CMK (cell line): ENCODE results near the gene MYBPHL.

ENCODE experiments used
- DNase-seq: peaks from one replicate; pipeline ENCODE4 v3.0.0-alpha.2; 2010; ENCODE audit warnings: low read depth

Gene MYBPHL

GRCh38 chr1:109252893-109253802 is 53.7 kb downstream of the MYBPHL start:
- DNase-seq = no peak

DNA sequence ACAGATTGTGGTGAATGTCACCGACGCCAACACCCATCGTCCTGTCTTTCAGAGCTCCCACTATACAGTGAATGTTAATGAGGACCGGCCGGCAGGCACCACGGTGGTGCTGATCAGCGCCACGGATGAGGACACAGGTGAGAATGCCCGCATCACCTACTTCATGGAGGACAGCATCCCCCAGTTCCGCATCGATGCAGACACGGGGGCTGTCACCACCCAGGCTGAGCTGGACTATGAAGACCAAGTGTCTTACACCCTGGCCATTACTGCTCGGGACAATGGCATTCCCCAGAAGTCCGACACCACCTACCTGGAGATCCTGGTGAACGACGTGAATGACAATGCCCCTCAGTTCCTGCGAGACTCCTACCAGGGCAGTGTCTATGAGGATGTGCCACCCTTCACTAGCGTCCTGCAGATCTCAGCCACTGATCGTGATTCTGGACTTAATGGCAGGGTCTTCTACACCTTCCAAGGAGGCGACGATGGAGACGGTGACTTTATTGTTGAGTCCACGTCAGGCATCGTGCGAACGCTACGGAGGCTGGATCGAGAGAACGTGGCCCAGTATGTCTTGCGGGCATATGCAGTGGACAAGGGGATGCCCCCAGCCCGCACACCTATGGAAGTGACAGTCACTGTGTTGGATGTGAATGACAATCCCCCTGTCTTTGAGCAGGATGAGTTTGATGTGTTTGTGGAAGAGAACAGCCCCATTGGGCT is 54.5 kb downstream of the MYBPHL start:
- no peak for DNase-seq

DNA sequence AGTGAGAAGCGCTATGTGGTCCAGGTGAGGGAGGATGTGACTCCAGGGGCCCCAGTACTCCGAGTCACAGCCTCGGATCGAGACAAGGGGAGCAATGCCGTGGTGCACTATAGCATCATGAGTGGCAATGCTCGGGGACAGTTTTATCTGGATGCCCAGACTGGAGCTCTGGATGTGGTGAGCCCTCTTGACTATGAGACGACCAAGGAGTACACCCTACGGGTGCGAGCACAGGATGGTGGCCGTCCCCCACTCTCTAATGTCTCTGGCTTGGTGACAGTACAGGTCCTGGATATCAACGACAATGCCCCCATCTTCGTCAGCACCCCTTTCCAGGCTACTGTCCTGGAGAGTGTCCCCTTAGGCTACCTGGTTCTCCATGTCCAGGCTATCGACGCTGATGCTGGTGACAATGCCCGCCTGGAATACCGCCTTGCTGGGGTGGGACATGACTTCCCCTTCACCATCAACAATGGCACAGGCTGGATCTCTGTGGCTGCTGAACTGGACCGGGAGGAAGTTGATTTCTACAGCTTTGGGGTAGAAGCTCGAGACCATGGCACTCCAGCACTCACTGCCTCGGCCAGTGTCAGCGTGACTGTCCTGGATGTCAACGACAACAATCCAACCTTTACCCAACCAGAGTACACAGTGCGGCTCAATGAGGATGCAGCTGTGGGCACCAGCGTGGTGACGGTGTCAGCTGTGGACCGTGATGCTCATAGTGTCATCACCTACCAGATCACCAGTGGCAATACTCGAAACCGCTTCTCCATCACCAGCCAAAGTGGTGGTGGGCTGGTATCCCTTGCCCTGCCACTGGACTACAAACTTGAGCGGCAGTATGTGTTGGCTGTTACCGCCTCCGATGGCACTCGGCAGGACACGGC is 55.3 kb downstream of the MYBPHL start:
- DNase-seq = no peak

DNA sequence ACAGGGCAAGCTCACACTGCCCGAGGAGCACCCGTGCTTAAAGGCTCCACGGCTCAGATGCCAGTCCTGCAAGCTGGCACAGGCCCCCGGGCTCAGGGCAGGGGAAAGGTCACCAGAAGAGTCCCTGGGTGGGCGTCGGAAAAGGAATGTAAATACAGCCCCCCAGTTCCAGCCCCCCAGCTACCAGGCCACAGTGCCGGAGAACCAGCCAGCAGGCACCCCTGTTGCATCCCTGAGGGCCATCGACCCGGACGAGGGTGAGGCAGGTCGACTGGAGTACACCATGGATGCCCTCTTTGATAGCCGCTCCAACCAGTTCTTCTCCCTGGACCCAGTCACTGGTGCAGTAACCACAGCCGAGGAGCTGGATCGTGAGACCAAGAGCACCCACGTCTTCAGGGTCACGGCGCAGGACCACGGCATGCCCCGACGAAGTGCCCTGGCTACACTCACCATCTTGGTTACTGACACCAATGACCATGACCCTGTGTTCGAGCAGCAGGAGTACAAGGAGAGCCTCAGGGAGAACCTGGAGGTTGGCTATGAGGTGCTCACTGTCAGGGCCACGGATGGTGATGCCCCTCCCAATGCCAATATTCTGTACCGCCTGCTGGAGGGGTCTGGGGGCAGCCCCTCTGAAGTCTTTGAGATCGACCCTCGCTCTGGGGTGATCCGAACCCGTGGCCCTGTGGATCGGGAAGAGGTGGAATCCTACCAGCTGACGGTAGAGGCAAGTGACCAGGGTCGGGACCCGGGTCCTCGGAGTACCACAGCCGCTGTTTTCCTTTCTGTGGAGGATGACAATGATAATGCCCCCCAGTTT is 56.1 kb downstream of the MYBPHL start:
- DNase-seq = no peak

- no peak for DNase-seq
Measured at GRCh38 chr1:109249654-109250401, 57.0 kb downstream of the MYBPHL start.

DNA sequence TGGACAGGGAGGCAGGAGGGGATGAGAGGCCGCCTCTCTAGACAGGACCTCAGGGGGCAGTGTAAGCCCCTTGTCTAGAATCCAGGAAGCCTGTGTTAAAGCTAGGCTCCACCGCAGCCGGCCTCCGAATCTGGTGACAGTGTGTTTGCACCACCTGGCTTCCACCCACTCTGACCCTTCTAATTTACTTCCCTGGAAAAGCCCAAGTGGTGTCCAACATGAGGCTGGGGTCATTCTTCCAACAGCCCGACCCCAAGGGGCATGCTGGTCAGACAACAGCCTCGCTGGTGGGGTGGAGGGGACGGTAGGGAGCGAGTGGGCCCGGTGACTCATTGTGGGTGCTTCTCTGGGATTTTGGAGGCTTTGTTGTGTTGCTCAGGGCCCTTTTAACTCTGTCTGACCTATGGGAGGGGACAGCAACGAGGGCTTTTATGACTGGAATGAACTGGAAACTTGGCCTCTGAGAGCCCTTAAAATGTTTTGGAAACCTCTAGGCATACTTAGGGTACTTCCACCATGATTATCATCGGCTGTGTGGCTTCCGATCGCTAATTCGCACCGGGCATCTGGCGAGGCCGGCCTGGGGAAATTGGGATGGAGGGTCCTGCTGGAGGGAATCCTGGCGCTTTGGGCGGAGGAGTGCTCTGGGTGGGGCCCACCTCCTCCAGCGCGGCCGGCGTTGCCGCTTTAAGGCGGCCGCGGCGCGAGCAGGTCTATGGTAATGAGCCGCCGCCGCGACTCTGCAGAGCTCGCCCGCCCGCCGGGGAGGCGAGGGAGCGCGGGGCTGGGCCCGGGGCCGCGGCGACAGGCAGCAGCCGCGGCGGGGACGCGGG is 57.8 kb downstream of the MYBPHL start, which contains the start of gene CELSR2:
Gene CELSR2, plus strand, starts transcription at position 743 of the 833 bp plus-strand sequence. CDS start 541 bp downstream, outside the sequence.
- no peak for DNase-seq

GRCh38 chr1:109248444-109248796 is 58.4 kb downstream of the MYBPHL start:
- DNase-seq = no peak

GRCh38 chr1:109247401-109248365 is 59.1 kb downstream of the MYBPHL start:
- DNase-seq = no peak

DNA sequence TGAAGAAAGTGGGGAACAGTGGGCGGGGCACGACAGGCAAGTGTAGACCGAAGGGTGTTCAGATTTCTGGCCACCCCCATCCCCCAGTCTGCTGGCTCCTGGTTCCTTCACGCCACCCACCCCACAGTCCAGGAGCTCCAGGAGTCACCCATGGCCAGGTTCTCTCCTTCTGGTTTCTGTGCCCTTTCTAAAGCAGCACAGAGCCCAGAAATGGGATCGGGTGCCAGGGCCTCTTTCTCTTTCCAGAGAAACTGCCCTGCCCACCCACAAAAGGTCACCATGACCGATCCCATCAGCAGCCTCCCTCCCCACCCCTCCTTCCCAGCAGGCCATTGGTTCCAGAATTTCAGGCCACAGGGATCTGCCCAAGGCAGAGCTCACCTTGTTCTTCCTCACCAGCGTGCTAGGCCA is 60.7 kb downstream of the MYBPHL start:
- no peak for DNase-seq

DNA sequence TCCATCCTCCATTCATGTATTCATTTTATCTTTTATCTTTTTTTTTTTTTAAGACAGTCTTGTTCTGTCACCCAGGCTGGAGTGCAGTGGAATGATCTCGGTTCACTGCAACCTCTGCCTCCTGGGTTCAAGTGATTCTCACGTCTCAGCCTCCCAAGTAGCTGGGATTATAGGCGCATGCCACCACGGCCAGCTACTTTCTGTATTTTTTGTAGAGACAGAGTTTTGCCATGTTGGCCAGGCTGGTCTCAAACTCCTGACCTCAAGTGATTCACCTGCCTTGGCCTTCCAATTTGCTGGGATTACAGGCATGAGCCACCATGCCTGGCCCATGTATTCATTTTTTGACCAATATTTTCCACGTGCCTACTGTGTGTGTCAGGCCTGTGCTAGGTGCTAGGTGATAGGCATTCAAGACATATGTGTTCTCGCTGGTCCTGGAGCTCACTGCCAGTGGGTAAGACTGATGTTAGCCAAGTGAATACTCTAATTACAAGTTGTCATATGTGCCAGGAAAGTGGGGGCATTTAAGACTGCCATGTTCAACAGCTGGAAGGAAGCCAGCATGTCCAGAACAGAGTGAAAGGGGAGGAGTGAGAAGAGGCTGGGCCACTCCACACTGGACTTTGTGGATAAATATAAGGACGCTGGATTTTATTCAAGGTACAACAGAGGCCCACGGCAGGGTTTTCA is 62.8 kb downstream of the MYBPHL start:
- DNase-seq = no peak

DNA sequence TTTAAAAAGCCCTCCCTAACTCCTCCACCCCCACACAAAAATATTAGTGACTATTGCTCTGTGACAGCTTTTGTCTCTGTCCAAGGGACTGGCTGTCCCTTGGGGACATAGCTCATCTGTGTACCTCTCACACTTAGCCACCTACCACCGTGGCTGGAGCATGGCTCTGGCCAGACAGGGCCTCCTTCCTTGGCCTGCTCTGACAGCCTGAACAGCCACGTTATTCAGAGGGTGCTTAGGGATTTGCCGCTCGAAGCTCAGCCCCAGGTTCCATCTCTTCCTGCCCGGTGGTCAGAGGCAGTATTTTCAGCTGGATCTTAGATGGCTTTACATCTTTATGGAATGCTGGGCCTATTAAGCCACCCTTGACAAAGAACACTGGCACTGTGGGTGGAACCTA is 63.6 kb downstream of the MYBPHL start:
- no peak for DNase-seq

DNA sequence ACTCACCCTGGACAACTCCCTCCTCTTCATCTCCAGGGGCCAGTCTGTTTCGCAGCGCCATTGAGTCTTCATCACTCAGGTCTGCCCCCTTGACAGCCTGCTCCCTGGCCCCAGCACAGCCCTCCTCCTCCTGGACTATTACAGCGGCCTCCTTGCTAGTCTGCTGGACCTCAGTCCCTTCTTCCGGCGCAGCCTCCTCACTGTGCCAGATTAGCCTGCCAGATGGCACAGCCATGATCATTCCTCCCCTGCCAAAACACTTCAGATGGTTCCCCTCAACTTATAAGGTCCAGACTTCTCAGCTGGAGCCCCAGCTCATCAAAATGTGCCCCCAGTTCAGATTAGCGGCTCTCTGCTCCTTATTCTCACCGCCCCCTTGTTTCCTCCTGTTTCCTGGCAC is 64.4 kb downstream of the MYBPHL start:
- DNase-seq = no peak
